ENCODE data around the gene MICU1. TPM values are rescaled to one million over a fixed set of nuclear protein-coding genes. Genes with fewer than 3 reads are reported as not detected.
A peak's percentile ranks its signal among the peaks of the same experiment; 100 is the strongest.
"Not testable (repeated sequence)": the region's sequence is repeated elsewhere in the genome, so short reads cannot be mapped to it uniquely, and the experiment has no call there.

Gene MICU1
- total RNA-seq, 1 donor from 2014 or later = 48.8 TPM

- no peak for DNase-seq
Measured at GRCh38 chr10:72337722-72338121, 288.2 kb downstream of the MICU1 start.

GRCh38 chr10:72337039-72337629 lies 288.7 kb downstream of the MICU1 start:
- peak; percentile 84 for DNase-seq

GRCh38 chr10:72336259-72337038 lies 289.4 kb downstream of the MICU1 start:
- no peak for DNase-seq

- DNase-seq = peak; percentile 67
Measured at GRCh38 chr10:72335394-72336258, 290.3 kb downstream of the MICU1 start.

GRCh38 chr10:72334825-72335393 lies 291.0 kb downstream of the MICU1 start:
- peak; percentile 92 for DNase-seq

GRCh38 chr10:72334196-72334824 lies 291.6 kb downstream of the MICU1 start:
- DNase-seq = peak; percentile 55

GRCh38 chr10:72333112-72334015 lies 292.5 kb downstream of the MICU1 start:
- no peak for DNase-seq

GRCh38 chr10:72332423-72333111 lies 293.3 kb downstream of the MICU1 start:
- no peak for DNase-seq

- peak; percentile 90 for DNase-seq
Measured at GRCh38 chr10:72331575-72332422, 294.1 kb downstream of the MICU1 start.

- DNase-seq = no peak
Measured at GRCh38 chr10:72330069-72330426, 295.8 kb downstream of the MICU1 start.

- DNase-seq = no peak
Measured at GRCh38 chr10:72329290-72330068, 296.4 kb downstream of the MICU1 start.

- DNase-seq = no peak
Measured at GRCh38 chr10:72328829-72329204, 297.1 kb downstream of the MICU1 start.

GRCh38 chr10:72328045-72328828 lies 297.6 kb downstream of the MICU1 start:
- peak; percentile 83 for DNase-seq

GRCh38 chr10:72326665-72327603 lies 298.9 kb downstream of the MICU1 start:
- DNase-seq = not testable (repeated sequence)

GRCh38 chr10:72325243-72326175 lies 300.4 kb downstream of the MICU1 start:
- DNase-seq = peak; percentile 96

GRCh38 chr10:72323771-72324191 lies 302.1 kb downstream of the MICU1 start:
- DNase-seq = no peak
